Gastroesophageal sphincter (tissue), 3 donors: ENCODE data around the gene TFF2.

Source experiments
- EP300 ChIP-seq: sonication (generic); formaldehyde crosslinking; IDR thresholded peaks from one replicate; pipeline ENCODE4 v1.6.1; 2017; ENCODE audit warnings: antibody characterized with exemption, mild to moderate bottlenecking
- POLR2A ChIP-seq, 2 donors: fragments of 450-650 bp; IDR thresholded peaks; one replicate each; pipeline ENCODE4 v1.6.1; 2017; ENCODE audit warnings: antibody characterized with exemption in 2 of 2, mild to moderate bottlenecking in 2 of 2, moderate library complexity in 1 of 2
- TF ChIP-seq, protein P1 (sequence below), 4 experiments: fragments of 200-600 bp in 2 of 4; fragments of 450-650 bp in 2 of 4; sonication (generic) in 1 of 4; IDR thresholded peaks; one replicate each; pipeline ENCODE4 v1.5.1; 2017 to 2019; ENCODE audit warnings: antibody characterized with exemption in 4 of 4, mild to moderate bottlenecking in 2 of 4, moderate library complexity in 2 of 4

GRCh38 chr21:42303443-42303842, 47.4 kb downstream of the TFF2 start:
- TF ChIP-seq, protein P1, sequence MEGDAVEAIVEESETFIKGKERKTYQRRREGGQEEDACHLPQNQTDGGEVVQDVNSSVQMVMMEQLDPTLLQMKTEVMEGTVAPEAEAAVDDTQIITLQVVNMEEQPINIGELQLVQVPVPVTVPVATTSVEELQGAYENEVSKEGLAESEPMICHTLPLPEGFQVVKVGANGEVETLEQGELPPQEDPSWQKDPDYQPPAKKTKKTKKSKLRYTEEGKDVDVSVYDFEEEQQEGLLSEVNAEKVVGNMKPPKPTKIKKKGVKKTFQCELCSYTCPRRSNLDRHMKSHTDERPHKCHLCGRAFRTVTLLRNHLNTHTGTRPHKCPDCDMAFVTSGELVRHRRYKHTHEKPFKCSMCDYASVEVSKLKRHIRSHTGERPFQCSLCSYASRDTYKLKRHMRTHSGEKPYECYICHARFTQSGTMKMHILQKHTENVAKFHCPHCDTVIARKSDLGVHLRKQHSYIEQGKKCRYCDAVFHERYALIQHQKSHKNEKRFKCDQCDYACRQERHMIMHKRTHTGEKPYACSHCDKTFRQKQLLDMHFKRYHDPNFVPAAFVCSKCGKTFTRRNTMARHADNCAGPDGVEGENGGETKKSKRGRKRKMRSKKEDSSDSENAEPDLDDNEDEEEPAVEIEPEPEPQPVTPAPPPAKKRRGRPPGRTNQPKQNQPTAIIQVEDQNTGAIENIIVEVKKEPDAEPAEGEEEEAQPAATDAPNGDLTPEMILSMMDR (IDR thresholded peaks at IDR 0.05): no peak
- TF ChIP-seq POLR2A (IDR thresholded peaks at IDR 0.05) (no peak), EP300 (no peak)
